Calu3 (cell line): ENCODE data around the gene ZNF559. TPM values are rescaled to one million over a fixed set of nuclear protein-coding genes. Genes with fewer than 3 reads are reported as not detected.

ENCODE experiments used
- BruUV-seq: library from RNA; stranded (reverse); fragments of 400-500 nt; replicated peaks from 2 replicates; lab custom pipeline; 2021; lab: Mats Ljungman, UMichigan
- CTCF ChIA-PET: fragments of 300-600 bp; sonication (Branson Sonifier 250); formaldehyde crosslinking; loops from one replicate; lab custom pipeline; 2022; ENCODE audit warnings: antibody characterized with exemption; lab: Charles Lee
- DNase-seq: peaks from one replicate; pipeline ENCODE4 v3.0.0; 2022
- H3K27ac Mint-ChIP-seq: one replicate; pipeline ENCODE4 v1.8.0; 2022; ENCODE audit warnings: mixed read lengths; ENCODE audit not compliant: unreplicated experiment
- H3K27me3 Mint-ChIP-seq: one replicate; pipeline ENCODE4 v1.8.0; 2022; ENCODE audit warnings: mixed read lengths; ENCODE audit not compliant: unreplicated experiment
- H3K36me3 Mint-ChIP-seq: one replicate; pipeline ENCODE4 v1.8.0; 2022; ENCODE audit warnings: mild to moderate bottlenecking, moderate library complexity, mixed read lengths; ENCODE audit not compliant: insufficient read depth, unreplicated experiment
- H3K4me1 Mint-ChIP-seq: one replicate; pipeline ENCODE4 v1.8.0; 2022; ENCODE audit warnings: mild to moderate bottlenecking, low read depth, mixed read lengths; ENCODE audit not compliant: unreplicated experiment
- H3K4me3 Mint-ChIP-seq: one replicate; pipeline ENCODE4 v1.8.0; 2022; ENCODE audit warnings: mild to moderate bottlenecking, low read depth, moderate library complexity, mixed read lengths; ENCODE audit not compliant: unreplicated experiment
- H3K9me3 Mint-ChIP-seq: one replicate; pipeline ENCODE4 v1.8.0; 2022; ENCODE audit warnings: low read depth, mixed read lengths; ENCODE audit not compliant: unreplicated experiment
- CTCF ChIP-seq: fragments of 200-600 bp; IDR thresholded peaks from one replicate; pipeline ENCODE4 v1.8.0; 2022; ENCODE audit warnings: antibody characterized with exemption; ENCODE audit not compliant: unreplicated experiment
- intact Hi-C: fragments of 100-400 bp; cut with micrococcal nuclease; formaldehyde crosslinking; loops from one replicate; pipeline ENCODE4 v1.10.0; 2022; ENCODE audit not compliant: unreplicated experiment
- total RNA-seq: library from RNA; stranded (reverse); gene quantifications from 2 replicates; pipeline ENCODE4 v1.2.3, GENCODE V29; 2022

Gene ZNF559
- total RNA-seq, 1 experiment from 2014 or later: 7.5 TPM

GRCh38 chr19:9345005-9345404 lies 21.0 kb downstream of the ZNF559 start:
- TF ChIP-seq CTCF: no peak
- Mint-ChIP-seq H3K27ac (no peak overlapping the region), H3K4me3 (no peak overlapping the region), H3K4me1 (no peaks in the 10 kb centered on the region), H3K9me3 (peaks cover 3% of the 10 kb centered on the region), H3K27me3 (no peaks in the 10 kb centered on the region), H3K36me3 (no peaks in the 10 kb centered on the region)
- intact Hi-C loops: no loop called here
- DNase-seq: no peak
- BruUV-seq: no TSS peak
- CTCF ChIA-PET: no interaction called here

GRCh38 chr19:9348253-9348652 lies 24.3 kb downstream of the ZNF559 start:
- BruUV-seq: no TSS peak
- CTCF ChIA-PET: no interaction called here
- H3K27ac Mint-ChIP-seq: no peak overlapping the region
- no peak for TF ChIP-seq CTCF
- H3K4me3 Mint-ChIP-seq: no peak overlapping the region
- no peaks in the 10 kb centered on the region for H3K4me1 Mint-ChIP-seq
- intact Hi-C loops: no loop called here
- H3K27me3 Mint-ChIP-seq: no peaks in the 10 kb centered on the region
- no peak for DNase-seq
- H3K36me3 Mint-ChIP-seq: no peaks in the 10 kb centered on the region
- H3K9me3 Mint-ChIP-seq: peaks cover 3% of the 10 kb centered on the region

GRCh38 chr19:9348671-9349070 lies 24.7 kb downstream of the ZNF559 start:
- intact Hi-C loops: no loop called here
- TF ChIP-seq CTCF: no peak
- CTCF ChIA-PET: no interaction called here
- no TSS peak for BruUV-seq
- Mint-ChIP-seq H3K27ac (no peak overlapping the region), H3K27me3 (no peaks in the 10 kb centered on the region), H3K9me3 (peaks cover 3% of the 10 kb centered on the region), H3K4me1 (no peaks in the 10 kb centered on the region), H3K36me3 (no peaks in the 10 kb centered on the region), H3K4me3 (no peak overlapping the region)
- DNase-seq: no peak

GRCh38 chr19:9352505-9352904 lies 28.5 kb downstream of the ZNF559 start:
- H3K27ac Mint-ChIP-seq: no peak overlapping the region
- no TSS peak for BruUV-seq
- H3K4me1 Mint-ChIP-seq: no peaks in the 10 kb centered on the region
- intact Hi-C loops: no loop called here
- H3K9me3 Mint-ChIP-seq: peaks cover 2% of the 10 kb centered on the region
- DNase-seq: no peak
- H3K4me3 Mint-ChIP-seq: no peak overlapping the region
- H3K27me3 Mint-ChIP-seq: no peaks in the 10 kb centered on the region
- no peak for TF ChIP-seq CTCF
- CTCF ChIA-PET: interaction anchor here (0.6 kb wide), 1 partner anchor 247 kb away, joined by 4 read pairs; no protein-coding TSS in a partner anchor
- no peaks in the 10 kb centered on the region for H3K36me3 Mint-ChIP-seq

- BruUV-seq: no TSS peak
- Mint-ChIP-seq H3K27me3 (no peaks in the 10 kb centered on the region), H3K27ac (no peak overlapping the region), H3K4me3 (no peak overlapping the region), H3K4me1 (no peaks in the 10 kb centered on the region), H3K36me3 (no peaks in the 10 kb centered on the region), H3K9me3 (peaks cover 2% of the 10 kb centered on the region)
- CTCF ChIA-PET: no interaction called here
- intact Hi-C loops: no loop called here
- no peak for DNase-seq
- no peak for TF ChIP-seq CTCF
These were observed 29.0 kb downstream of the ZNF559 start for GRCh38 chr19:9353011-9353410.
